NCI-H2029 (cell line): ENCODE data around the gene DDAH1.
"Not testable (repeated sequence)": the region's sequence is repeated elsewhere in the genome, so short reads cannot be mapped to it uniquely, and the experiment has no call there.

Experiments used
- DNase-seq: peaks from one replicate; lab custom pipeline; 2025; lab: John Stamatoyannopoulos, UW

Gene DDAH1

DNA sequence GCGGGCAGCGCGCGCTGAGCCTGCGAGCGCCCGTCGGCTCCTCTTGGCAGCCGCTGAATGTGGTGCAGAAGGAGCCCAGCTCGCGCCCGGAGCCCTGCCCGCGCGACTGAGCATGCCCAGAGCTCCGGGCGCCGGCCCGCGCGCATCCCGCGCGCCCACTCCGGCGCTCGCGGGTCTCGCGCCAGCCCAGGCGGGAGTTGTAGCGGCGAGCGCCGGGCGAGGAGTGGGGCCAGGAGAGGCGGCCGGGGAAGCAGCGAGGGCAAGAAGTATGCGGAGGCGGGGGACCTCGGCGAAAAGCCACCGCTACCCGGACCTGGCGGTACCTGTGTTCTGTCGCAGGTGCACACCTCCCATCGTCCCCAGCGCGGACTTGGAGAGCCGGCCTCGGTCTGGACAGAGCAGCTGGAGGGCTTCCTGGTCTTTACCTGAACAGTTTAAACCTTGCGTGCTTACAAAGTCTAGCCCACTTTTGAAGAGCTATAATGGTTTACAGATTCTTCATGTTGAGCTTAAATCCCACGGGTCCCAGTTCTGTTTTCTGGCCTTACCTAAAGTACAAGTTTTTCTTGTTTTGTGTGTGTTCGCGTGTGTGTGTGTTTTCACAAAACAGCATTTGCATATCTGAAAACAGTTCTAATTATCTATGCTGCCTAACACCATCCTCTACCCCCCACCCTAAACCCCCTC lies at the start of gene DDAH1:
TSS of gene DDAH1 (minus strand) at position 61 of the 687 bp plus-strand sequence. CDS start 114 bp downstream, outside the sequence.
- peak; percentile 84 for DNase-seq

DNA sequence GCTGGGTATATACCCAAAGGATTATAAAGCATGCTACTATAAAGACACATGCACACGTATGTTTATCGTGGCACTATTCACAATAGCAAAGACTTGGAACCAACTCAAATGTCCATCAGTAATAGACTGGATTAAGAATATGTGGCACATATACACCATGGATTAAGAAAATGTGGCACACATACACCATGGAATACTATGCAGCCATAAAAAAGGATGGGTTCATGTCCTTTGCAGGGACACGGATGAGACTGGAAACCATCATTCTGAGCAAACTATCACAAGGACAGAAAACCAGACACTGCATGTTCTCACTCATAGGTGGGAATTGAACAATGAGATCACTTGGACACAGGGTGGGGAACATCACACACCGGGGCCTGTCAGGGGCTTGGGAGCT lies 49.0 kb upstream of the DDAH1 start:
- not testable (repeated sequence) for DNase-seq

DNA sequence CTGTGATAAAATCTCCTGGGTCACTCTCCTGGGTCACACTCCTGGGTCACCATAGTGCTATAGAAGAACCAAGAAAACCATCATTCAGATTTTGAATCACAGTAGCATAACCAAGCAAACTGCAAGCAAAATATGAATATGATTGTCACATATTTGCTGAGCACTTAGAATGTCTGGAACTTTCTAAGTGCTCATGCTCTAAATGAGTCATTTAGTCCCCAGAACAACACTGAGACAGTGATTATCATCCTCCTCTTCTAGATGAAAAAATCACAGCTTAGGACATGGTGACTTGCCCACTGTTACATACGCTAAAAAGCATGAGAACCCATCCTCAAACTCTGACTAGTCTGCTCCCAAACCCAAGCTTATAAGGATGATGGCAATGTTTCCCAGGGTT lies 39.5 kb upstream of the DDAH1 start:
- DNase-seq: no peak

GRCh38 chr1:85502625-85503083 lies 37.7 kb upstream of the DDAH1 start:
- peak; percentile 12 for DNase-seq

DNA sequence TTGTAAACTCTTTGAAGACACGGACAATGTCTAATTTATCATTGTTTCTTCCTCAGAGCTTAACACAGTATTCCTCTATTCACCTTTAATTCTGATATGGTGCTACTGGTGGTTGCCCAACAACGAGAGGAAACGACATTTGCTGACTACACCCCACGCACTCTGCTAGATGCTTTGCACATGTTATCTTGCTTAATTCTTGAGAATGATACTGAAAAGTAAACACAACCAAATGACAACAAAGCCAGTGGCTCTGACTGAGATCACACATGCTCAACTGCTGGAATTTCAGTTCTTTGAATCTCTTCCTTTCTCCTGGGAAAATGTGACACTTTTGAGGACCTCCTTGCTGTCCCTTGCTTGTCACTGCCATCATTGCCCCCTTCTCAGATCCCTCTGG lies 37.2 kb upstream of the DDAH1 start:
- no peak for DNase-seq

- no peak for DNase-seq
Measured at GRCh38 chr1:85501355-85501898, 36.5 kb upstream of the DDAH1 start.

- DNase-seq: no peak
Measured at GRCh38 chr1:85496941-85497582, 32.1 kb upstream of the DDAH1 start.

DNA sequence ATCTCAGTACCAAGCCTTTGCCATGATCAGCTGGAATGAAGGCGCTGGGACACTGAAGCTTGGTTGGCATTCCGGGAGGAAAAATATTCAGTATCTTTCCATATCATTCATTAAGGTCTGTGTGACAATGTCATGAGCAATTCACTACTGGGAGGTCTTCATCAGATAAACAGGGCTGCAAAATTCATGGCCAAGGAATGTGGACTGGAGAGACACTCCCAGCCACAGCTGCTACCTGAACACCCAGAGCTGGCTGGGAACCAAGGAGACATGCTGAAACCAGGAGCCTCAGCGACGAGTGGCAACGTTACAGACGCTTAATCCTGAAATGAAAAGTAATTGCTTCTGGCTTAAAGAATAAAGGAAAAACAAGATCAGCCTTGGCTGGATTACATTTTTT lies 30.6 kb upstream of the DDAH1 start:
- DNase-seq: peak; percentile 50

- no peak for DNase-seq
Measured at GRCh38 chr1:85494904-85495266, 29.9 kb upstream of the DDAH1 start.

GRCh38 chr1:85494074-85494903 lies 29.3 kb upstream of the DDAH1 start:
- DNase-seq: peak; percentile 85

DNA sequence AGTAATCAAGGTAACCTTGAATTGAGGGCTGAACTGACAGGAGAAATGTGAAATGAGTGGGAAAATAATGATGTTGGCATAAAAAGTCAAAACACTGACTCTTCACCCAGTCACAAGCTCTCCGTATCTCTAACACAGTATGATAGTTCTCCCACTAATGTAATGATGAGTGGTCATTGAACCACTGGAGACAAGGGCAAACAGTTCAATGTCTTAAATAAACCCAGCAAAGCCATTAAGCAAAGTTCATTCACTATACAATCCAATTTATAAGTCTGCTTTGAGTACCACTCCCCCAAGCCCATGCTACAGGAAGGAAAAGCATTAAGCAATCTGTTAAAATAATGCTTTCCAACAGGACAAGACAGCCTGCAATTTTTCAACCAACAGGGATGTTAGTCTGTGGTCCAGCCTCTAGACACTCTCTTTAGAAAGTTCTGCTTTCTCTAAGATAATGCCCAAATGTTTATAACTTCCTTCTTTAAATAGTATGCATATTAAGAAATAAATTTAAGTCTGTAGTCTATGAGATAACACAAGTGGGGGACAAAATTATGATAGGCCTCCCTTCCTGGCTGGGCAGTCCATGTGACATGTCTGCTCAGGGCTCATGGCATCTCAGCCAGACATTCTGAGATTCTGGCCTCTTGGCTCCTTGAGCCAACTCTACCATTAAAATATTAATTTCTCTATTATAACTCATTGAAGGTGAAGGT lies 25.5 kb upstream of the DDAH1 start:
- no peak for DNase-seq

DNA sequence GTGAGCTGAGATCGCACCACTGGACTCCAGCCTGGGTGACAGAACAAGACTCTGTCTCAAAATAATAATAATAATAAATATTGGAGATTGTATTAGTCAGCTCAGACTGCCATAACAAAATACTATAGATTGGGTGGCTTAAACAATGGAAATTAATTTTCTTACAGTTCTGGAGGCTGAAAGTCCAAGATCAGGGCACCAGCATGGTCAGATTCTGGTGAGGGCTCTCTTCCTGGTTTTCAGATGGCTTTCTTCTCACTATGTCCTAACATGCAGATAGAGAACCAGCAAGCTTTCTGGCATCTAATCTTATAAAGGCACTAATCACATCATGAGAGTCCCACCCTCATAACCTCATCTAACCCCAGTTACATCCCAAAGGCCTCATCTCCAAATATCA lies 23.2 kb upstream of the DDAH1 start:
- no peak for DNase-seq

- no peak for DNase-seq
Measured at GRCh38 chr1:85485516-85485915, 20.6 kb upstream of the DDAH1 start.

DNA sequence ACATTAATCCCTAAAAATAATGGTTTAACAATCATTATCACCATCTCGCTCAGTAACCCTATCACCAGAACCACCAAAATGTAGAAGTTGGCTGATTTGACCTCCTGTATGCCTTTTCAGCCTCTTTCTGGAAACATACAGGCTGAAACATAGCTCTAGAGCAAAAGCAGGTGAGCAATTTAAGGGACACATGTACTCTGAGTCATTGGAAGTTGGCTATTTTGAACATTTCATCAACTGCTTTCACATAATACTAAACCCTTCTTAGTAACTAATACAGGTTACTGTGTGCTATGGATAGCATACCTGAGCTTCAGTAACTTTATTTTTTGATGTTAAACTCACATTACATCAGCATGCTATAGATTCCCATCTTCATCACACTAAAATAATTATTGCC lies 19.8 kb upstream of the DDAH1 start:
- DNase-seq: no peak

GRCh38 chr1:85484264-85484663 lies 19.3 kb upstream of the DDAH1 start:
- no peak for DNase-seq

DNA sequence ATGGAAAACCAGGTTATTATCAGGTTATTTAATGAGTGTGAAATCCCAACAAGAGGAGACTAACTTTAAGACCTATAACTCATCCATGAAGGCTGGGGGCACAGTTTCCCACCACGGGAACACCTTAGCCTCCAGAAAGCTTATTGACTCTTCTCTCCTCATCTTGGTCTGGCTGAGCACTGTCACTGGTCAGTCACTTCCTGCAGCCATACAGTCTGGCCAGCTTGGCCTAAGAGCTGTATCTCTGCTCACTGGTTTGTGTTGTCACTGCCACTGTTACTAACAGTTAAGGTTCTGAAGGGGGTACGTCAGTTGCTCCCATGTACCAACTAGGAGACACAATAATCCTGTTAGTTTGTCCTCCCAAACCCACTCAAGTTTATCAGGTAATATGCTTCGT lies 16.7 kb upstream of the DDAH1 start:
- no peak for DNase-seq

- DNase-seq: no peak
Measured at GRCh38 chr1:85480566-85480965, 15.6 kb upstream of the DDAH1 start.

GRCh38 chr1:85479491-85479890 lies 14.5 kb upstream of the DDAH1 start:
- DNase-seq: no peak

GRCh38 chr1:85478366-85478765 lies 13.4 kb upstream of the DDAH1 start:
- DNase-seq: no peak

GRCh38 chr1:85475055-85475454 lies 10.1 kb upstream of the DDAH1 start:
- DNase-seq: no peak

DNA sequence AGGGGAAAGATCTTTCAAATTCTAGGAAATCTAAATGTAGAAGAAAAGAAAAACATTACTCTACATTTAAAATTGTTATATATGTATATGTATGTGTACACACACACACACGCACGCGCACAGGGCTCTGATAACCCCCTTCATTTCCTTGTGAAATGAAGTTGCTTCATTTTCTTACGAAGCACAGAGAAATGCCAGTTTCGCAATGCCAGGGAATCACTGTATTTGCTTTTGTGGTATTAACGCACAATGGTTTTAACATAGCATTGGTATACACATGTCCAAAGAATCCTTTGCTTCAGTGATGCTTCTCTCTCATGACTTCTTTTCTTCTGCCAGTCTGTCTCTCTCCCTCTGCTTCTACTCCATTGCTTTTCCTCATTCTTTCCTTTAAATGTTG lies 8.4 kb upstream of the DDAH1 start:
- DNase-seq: no peak

DNA sequence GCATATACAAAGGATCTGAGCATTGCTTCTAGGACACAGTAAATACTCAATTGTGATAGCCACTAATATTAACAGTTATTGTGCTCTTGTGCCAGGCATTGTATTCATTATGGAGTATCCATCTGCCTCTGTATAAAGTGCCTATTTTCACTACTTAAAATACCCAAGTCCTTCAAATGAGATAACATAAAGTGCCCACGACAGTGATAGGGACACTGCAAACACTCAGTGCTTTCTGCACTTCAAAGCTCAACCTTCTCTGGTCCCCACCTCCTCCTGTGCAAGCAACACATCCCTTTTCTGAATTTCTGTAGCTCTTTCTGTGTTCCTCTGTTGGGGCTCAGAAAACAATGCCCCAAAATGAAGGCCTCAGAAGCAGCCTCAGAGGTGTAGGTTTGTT lies 6.6 kb upstream of the DDAH1 start:
- no peak for DNase-seq
